ENCODE results near the gene SORCS2.

Gene SORCS2

DNA sequence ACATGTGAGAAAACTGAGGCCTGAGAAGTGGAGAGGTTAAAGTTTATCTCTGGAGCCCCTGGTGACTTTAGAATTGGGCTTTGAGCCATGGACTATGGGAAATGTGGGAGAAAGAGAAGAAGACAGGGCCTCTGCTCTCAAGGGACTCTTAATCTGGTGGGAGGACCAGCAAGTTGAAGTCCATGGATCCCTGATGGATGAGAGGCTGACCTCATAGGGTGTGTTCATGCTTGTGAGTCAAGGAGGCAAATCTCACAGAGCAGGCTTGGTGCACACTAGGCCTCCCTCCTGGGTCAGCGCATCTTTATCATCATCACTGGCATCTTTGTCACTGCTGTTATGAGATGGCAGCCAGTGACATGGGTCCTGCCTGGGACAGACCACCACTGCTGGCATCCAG lies 535.4 kb downstream of the SORCS2 start:
- TF ChIP-seq, protein P1, sequence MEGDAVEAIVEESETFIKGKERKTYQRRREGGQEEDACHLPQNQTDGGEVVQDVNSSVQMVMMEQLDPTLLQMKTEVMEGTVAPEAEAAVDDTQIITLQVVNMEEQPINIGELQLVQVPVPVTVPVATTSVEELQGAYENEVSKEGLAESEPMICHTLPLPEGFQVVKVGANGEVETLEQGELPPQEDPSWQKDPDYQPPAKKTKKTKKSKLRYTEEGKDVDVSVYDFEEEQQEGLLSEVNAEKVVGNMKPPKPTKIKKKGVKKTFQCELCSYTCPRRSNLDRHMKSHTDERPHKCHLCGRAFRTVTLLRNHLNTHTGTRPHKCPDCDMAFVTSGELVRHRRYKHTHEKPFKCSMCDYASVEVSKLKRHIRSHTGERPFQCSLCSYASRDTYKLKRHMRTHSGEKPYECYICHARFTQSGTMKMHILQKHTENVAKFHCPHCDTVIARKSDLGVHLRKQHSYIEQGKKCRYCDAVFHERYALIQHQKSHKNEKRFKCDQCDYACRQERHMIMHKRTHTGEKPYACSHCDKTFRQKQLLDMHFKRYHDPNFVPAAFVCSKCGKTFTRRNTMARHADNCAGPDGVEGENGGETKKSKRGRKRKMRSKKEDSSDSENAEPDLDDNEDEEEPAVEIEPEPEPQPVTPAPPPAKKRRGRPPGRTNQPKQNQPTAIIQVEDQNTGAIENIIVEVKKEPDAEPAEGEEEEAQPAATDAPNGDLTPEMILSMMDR (IDR thresholded peaks at IDR 0.05; ENCODE audit: low read depth, low read length), result no peak
- DNase-seq (ENCODE audit: extremely low read depth, low read depth), result no peak

DNA sequence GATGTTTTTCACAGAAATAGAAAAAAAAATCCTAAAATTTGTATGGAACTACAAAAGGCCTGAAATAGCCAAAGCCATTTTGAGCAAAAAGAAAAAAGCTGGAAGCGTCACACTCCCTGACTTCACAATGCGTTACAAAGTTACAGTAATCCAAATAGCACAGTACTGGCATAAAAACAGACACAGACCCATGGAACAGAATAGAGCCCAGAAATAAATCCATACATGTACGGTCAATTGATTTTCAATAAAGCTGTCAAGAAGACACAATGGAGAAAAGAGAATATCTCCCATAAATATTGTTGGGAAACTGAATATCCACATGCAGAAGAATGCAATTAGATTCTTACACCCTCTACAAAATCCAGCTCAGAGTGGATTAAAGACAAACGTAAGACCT lies 539.1 kb downstream of the SORCS2 start:
- no peak for DNase-seq (ENCODE audit: extremely low read depth, low read depth)
- TF ChIP-seq, protein P1 (IDR thresholded peaks at IDR 0.05; ENCODE audit: low read depth, low read length), result no peak

DNA sequence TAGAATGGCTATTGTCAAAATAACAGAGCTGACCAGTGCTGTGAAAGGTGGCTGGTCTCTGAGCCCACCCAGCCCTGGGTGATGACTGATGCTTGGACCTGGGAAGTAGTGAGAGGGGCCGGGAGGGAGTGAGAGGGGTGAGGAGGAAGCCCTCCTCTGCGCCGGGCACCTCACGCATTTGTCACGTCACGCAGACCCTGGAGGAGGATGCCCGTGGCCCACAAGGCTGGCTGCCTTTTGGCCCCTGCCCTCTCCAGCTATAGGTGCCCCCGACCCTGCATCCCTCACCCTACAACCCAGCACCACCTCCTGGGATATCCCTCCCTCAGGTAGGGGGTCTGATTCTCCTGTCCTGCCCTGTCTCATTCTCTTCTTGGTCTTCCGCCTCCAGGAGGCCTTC lies 539.9 kb downstream of the SORCS2 start:
- TF ChIP-seq, protein P1 (IDR thresholded peaks at IDR 0.05; ENCODE audit: low read depth, low read length), result no peak
- DNase-seq (ENCODE audit: extremely low read depth, low read depth), result no peak

DNA sequence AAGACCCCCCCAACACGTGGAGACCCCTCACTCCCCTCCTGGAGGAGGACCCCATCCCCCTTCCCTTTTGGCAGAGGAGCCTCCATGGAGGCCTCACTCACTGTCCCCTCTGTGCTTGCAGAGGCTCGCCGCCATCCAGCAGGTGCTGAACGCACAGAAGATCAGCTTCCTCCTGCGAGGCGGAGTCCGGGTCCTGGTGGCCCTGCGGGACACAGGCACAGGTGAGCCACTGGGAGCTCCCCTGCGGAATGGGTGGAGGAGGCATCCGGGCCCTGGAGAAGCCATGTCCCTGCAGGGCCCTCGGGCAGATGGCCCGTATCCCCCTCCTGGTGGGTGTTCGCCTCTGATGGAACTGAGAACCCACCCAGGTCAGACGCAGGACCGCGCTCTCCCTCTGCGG lies 540.9 kb downstream of the SORCS2 start:
- no peak for DNase-seq (ENCODE audit: extremely low read depth, low read depth)
- TF ChIP-seq, protein P1 (IDR thresholded peaks at IDR 0.05; ENCODE audit: low read depth, low read length), result no peak

DNA sequence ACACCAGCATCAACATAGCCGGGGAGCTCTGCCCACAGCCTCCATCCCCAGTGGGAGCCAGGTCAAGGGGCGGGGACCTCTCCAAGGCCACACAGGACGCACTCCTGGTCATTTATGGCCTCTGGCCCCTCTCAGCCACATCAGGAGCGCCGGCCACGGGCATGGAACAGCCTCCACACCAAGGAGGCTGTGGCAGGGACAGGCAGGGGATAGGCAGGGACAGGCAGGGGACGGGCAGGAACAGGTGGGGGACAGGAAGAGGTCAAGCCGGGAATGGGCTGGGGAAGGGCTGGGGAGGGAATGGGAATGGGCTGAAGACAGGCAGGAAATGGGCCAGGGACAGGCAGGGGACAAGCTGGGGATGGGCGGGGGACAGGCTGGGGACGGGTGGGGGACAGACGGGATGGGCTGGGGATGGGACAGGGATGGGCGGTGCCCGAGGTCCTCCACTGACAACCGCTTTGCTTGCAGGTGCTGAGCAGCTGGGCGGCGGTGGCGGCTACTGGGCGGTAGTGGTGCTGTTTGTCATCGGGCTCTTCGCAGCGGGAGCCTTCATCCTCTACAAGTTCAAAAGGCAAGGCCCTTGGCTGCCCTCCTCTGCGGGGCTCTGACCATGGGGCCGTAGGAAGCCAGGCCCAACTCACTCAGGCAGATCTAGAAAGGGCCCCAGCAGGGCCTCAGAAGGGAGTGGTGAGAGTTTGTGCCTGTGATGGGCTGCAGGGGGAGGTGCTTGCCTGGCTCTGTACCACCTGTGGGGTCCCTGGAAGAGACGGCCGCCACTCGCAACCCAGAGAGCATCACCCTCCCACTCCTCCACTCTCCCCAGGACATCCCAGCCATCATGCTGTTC lies 541.7 kb downstream of the SORCS2 start:
- no peak for DNase-seq (ENCODE audit: extremely low read depth, low read depth)
- TF ChIP-seq, protein P1 (IDR thresholded peaks at IDR 0.05; ENCODE audit: low read depth, low read length), result no peak

DNA sequence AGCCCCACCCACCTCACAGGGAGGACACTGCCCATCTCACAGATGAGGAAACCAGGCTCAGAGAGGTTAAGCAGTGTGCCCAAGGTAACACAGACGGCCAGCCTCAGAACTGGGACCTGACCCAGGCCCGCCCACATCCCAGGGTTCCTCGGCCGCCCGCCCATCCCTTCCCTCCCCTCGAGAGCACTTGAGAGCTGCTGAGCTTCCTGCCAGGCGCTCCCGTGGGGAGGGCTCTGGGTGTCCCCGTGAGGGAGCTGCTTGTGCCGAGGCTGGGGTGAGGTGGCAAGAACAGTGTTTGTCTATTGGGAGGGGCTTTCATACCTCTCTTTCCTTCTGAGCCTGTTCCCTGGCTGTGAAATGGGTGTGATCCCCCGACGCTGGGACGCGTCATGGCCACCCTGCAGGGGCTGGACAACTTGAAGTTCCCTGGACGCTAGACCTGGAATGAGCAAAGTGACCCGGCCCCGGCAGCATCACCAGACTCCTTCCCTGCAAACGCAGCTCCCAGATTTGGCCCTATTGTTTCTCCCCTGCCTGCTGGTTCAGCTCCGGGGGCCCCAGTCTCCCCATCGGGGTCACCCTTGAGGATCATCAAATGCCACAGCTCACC lies 542.4 kb downstream of the SORCS2 start:
- TF ChIP-seq, protein P1 (IDR thresholded peaks at IDR 0.05; ENCODE audit: low read depth, low read length), result no peak
- no peak for DNase-seq (ENCODE audit: extremely low read depth, low read depth)

DNA sequence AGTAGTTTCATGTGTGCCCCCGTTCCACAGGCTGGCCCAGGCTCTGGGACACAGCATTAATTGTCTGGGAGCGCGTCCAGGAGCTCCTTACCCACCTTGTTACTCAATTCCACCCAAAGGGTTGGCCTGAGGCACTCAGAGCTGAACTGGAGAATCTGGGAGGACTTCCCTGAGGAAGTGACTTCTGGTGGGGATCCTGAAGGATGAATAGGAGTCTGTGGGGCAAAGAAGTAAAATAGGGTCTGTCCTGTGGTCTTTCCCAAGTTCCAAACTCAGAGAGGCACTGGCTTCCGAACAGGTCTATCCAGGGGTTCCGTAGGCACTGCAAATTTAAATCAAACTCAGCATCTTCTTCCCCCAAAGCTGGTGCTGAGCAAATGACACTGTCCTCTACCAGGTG lies 543.1 kb downstream of the SORCS2 start:
- TF ChIP-seq, protein P1 (IDR thresholded peaks at IDR 0.05; ENCODE audit: low read depth, low read length), result no peak

More for the DNA sequence above, 543.1 kb downstream of the SORCS2 start:
- DNase-seq (ENCODE audit: extremely low read depth, low read depth), result no peak

All from AG09319 (cell line).